Stimulated activated CD4-positive, alpha-beta T cell treated with anti-CD3 and anti-CD28 coated beads, Interleukin-15, amount 100 ng/mL, for 1 hour (primary cell): ENCODE data around the gene DSG3.

Experiments
- DNase-seq, 2 donors: peaks; one replicate each; pipeline ENCODE4 v3.0.0-alpha.2; 2020; ENCODE audit warnings: low read depth in 1 of 2, low spot score in 1 of 2

The DSG3 gene, protein sequence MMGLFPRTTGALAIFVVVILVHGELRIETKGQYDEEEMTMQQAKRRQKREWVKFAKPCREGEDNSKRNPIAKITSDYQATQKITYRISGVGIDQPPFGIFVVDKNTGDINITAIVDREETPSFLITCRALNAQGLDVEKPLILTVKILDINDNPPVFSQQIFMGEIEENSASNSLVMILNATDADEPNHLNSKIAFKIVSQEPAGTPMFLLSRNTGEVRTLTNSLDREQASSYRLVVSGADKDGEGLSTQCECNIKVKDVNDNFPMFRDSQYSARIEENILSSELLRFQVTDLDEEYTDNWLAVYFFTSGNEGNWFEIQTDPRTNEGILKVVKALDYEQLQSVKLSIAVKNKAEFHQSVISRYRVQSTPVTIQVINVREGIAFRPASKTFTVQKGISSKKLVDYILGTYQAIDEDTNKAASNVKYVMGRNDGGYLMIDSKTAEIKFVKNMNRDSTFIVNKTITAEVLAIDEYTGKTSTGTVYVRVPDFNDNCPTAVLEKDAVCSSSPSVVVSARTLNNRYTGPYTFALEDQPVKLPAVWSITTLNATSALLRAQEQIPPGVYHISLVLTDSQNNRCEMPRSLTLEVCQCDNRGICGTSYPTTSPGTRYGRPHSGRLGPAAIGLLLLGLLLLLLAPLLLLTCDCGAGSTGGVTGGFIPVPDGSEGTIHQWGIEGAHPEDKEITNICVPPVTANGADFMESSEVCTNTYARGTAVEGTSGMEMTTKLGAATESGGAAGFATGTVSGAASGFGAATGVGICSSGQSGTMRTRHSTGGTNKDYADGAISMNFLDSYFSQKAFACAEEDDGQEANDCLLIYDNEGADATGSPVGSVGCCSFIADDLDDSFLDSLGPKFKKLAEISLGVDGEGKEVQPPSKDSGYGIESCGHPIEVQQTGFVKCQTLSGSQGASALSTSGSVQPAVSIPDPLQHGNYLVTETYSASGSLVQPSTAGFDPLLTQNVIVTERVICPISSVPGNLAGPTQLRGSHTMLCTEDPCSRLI

DNA sequence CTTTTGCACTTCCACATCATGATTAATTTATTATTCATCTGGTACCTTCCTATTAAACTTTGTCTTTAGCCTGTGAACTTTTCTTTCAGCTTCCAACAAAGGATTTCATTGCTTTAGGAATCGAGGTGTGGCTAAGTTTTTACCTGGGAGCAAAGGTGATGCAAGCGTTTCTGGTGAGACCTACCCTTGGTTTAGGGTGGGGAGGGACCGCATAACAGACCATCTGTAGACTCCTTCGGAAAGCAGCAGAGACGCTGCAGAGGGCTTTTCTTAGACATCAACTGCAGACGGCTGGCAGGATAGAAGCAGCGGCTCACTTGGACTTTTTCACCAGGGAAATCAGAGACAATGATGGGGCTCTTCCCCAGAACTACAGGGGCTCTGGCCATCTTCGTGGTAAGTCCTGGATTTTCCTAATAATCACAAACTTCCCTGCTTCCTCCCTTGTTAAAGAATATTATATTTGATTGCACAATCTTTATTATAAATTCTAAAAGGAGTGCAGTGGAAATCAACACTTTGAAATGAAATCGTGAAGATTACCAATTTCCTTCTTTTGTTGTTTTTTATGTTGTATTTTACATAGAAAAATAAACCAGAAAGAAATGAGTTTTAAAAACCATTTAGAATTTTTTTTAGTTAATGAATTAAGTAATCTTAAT lies at the start of gene DSG3:
TSS of gene DSG3 (plus strand) at position 212 of the 662 bp plus-strand sequence. CDS start at position 349, 137 bp downstream.
- no peak for DNase-seq

DNA sequence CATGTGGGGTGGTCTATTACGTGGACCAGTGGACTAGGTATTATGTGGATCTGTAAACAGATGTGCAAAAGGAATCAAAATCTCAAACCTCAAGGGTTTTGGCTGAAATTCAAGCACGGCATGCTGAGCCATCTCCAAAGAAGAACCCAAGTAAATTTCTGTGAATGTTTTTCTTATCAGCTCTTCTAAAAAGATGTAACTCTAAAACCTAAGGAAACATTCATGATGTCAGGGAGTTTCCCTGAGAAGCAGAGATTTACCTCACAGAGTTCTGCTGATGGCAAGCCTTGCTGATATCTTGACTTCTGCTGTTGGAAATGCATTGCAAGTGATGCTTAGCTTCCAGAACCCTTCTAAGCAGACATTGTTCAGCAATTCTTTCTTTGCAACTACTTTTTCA lies 49.4 kb upstream of the DSG3 start:
- DNase-seq = no peak

DNA sequence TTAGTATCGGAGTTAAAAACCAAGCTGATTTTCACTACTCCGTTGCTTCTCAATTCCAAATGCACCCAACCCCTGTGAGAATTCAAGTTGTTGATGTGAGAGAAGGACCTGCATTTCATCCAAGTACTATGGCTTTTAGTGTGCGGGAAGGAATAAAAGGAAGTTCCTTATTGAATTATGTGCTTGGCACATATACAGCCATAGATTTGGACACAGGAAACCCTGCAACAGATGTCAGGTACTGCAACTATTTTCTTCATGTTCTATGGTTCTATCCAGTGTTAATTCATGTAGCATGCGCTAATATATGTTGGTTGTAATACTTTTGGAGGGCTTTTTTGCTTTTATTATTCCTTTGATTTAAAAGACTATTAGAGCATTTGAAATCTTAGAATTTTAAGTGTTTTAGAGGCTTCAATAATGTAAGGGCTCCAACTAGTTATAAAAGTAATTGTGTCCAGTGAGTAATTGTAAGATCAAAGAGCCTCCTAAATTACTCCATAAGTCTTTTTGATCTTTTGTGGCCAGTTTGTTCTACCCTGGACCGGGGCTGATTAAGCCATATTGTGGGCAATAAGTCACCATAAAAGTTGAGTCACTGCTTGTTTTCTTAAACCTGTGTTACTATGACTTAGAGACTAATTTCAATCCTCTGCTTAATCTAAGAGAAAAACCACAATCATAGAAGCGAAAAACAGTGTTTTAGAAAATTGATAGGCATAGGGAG lies 48.1 kb upstream of the DSG3 start:
- DNase-seq = no peak

DNA sequence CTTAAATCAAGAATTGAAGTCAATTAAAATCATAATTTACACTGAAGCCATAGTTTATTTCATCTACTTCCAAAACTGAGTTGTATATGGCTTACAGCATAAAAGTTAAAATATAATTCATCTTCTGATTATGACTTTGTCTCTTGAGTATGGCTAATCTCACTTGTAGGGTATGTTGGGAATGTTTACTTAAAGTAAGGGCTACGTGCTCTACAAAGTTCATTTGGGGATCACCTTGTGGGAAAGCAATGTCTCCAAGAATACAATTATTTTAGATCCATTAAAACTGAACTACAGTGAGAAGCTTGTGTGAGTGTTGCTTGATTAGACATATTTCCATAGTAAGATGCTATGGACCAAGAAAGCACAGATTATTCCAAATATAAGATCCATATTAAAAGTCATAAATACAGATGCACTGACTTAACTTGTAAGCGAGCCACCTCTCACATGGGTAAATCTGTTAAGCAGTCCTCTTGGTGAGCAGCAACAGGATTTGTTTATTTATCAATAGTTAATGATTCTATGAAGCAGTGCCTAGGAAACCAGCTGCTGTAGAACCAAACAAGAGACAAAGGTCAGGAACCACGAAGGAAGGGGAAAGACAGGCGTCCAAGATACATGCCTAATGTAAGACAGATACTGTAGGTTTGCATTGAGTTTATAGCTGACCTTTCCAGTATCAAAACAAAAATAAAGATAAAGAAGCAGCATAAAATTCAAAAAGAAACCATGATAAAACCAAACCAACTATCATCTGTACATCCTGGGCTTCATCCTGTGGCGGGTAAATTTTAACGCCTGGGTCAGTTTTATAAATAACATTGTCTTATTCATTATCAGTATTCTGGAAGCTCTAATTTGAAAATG lies 46.1 kb upstream of the DSG3 start:
- DNase-seq = no peak

DNA sequence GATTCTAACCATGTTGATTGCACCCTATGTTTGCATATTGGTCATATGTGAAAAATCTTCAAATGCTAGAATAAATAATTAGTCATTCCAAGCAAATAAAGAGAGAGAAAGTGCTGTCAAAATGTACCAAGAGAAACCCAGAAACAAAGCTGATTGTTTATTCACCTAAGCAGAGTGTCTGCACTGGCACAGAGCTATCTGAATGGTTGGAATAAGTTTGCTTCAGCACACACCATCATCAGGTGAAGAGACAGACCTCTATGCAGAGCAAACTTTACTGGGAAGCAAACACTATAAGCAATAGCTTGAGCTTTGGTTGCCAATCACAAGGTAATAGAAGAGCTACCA lies 45.5 kb upstream of the DSG3 start:
- DNase-seq = no peak

DNA sequence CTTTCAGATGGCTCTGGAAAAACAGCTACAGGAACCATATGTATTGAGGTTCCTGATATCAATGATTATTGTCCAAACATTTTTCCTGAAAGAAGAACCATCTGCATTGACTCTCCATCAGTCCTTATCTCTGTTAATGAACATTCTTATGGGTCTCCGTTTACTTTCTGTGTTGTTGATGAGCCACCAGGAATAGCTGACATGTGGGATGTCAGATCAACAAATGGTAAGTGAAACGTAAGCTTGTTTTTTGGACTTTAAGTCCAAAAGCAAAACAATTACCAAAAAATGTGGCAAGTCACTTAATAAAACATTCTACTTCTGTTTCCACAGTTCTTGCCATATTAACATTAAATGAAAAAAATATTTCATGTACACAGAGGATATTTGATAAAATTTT lies 44.1 kb upstream of the DSG3 start:
- DNase-seq = no peak

DNA sequence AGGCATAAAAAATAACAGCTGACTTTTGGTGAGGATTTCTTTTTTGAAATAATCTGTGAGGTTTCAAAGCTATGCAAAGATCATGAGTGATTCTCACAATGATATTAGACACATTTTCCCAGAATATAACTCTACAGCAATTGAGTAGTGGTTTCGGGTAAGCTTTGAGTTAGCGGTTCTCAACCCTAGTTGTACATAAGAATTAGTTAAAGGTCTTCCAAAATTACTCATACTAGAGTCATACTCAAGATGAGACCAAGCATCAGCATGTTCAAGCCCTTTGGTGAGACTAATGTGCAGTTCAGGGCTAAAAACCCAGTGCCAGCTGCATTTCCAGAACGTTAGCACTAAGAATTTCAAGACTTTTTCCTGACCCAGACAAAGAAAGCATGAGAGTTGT lies 39.9 kb upstream of the DSG3 start:
- no peak for DNase-seq

DNA sequence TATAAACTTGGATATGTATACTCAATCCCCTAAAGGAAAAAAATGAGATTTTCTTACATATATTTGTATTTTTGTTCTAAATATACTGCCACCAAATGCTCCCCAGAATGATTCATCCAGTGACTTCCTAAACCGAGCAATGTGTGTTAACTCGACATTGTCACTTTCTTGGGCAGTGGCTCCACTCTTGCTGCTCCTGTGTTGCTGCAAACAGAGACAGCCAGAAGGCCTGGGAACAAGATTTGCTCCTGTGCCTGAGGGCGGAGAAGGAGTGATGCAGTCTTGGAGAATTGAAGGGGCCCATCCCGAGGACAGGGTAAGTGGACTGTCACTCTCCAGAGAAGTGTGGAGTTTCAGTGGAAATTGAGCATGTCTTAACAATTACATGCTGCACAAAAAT lies 38.3 kb upstream of the DSG3 start:
- DNase-seq = no peak

DNA sequence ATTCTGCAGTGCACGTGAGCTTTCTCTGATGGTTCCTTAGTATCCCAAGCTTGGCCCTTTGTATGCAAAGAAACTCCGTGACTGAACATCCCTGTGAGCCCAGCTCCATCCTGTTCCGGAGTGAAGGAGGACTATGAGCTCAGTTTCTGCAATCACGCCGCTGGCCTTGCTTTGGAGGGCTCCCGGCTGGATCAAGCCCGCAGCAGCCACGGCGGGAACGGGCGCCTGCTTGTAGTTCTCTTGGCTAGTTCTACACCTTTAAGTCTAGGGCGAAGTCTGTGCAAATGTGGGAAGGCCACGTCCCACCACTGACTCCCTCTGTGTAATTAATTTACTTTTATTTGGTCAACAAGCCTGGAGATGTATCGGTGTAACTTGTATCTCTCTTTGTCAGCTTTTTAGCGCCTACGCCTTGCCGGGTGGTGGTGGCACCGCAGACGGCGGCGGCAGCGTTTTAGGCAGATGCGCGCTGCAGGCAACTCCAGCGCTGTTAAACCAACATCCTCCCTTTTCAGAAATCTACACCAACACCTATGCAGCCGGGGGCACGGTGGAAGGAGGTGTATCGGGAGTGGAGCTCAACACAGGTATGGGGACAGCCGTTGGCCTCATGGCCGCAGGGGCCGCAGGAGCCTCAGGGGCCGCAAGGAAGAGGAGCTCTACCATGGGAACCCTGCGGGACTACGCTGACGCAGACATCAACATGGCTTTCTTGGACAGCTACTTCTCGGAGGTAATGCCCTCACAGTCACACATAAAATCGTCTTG lies 36.6 kb upstream of the DSG3 start:
- DNase-seq = no peak

DNA sequence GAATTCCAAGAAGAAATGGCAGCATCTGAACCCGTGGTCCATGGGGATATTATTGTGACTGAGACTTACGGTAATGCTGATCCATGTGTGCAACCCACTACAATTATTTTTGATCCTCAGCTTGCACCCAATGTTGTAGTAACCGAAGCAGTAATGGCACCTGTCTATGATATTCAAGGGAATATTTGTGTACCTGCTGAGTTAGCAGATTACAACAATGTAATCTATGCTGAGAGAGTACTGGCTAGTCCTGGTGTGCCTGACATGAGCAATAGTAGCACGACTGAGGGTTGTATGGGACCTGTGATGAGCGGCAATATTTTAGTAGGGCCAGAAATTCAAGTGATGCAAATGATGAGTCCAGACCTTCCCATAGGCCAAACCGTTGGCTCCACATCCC lies 34.4 kb upstream of the DSG3 start:
- no peak for DNase-seq

DNA sequence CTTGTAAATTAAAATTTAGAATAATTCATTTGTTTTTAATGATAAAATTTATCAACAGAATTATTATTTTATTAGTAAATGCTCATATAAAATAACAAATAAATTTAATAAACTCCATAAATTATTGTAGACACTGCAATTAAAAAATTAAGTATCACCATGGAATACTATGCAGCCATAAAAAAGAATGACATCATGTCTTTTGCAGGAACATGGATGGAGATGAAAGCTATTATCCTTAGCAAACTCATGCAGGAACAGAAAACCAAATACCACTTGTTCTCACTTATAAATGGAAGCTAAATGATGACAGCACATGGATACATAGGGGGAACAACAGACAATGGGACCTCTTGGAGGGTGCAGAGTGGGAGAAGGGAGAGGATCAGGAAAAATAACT lies 29.7 kb upstream of the DSG3 start:
- no peak for DNase-seq

DNA sequence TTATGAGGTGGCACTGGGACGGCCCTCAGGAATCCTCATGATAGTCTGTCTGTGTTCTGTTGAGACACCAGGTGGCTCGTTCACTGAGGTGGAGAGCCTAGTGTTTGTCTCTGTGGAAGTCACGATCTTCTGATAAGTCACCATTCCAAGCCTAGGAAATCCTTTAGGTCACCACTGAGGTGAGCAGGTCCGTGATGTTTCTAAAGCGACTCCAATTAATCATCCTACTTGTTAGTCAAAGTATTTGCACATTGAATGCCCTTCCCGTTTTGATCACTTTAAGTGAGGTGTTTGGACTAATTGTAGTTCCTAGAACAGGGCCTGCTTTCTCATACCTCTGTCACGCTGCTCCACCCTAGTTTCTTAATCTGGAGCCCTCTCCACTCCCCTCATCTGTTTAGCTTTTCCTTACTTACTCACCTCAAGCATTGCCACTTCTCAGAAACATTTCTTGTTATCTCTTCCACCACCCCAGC lies 28.0 kb upstream of the DSG3 start:
- DNase-seq = no peak

DNA sequence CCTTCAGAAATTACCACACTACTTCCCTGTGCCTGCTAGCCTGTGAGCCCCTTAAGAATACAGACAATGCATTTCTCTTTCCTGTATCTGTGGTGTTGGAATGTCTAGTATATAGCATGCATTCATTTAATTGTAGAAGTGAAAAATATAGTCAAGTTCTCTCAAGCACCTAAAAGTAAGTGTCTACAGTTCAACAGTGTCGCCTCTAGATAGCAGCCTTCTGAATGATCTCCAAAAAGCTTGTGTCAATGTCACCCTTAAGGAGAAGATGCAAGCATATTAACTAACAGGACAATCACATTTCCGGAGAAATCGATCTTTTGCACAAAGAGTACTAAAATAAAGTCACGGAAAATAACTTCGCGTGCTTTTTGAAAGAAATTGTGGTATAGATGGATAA lies 27.5 kb upstream of the DSG3 start:
- DNase-seq = no peak

DNA sequence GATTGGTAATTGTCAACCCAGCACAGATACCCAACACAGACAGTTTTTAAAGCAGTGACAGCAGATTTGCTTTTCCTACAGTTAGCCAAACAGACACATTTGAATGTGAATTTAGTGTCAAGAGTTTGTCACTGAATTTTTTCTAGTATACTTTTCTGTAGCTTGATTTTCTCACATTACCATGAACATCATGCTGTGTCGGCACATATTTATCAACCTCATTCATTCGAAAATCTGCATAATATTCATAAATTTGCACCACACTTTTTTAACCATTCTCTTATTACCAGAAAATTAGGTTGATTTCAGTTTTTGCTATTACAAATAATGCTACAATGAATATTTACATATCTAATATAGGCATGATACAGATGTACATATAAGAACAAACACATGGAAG lies 27.0 kb upstream of the DSG3 start:
- no peak for DNase-seq

DNA sequence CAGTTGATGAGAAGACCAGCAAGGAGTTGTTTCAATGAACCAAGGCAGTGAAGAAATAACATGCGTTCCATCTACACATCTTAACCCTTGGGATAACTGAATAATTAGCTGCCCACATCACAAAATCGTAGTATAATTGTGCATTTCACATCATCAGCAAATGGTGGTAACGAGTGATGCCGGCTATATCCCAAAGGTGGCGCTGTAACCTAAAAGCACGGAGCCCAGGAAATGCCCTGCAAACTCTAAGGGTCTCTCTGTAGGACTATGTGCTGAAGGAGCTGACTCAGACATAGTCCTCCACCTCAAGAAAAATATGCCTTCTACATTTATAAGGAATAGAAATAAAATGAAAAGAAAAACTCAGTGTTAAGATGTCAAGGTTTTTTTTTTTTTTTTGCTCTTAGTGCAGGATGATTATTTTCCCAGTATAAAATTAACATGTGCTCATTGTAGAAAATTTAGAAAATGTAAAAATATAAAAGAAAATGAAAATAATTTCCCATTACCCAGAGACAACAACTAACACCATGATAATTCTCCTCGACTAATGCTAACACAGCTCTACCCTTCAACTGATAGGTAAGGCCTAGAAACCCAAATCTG lies 23.1 kb upstream of the DSG3 start:
- no peak for DNase-seq

DNA sequence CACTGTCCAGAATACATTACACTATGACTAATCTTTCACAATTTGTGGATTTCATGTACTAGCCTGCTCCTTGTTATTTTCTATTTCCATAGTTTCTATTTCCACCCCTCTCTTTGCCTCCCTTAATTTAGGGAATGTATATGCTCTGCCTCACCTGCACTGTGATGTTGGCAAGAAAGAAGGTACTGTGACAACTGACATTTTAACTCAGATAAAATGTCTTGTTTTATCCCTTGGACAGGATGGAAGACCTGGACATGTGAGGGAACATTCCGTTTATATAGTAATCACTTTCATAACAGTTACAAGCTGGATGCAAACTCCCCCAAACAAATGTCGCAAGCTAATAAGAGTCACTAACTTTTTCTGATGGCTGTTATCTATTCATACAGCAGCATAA lies 21.5 kb upstream of the DSG3 start:
- no peak for DNase-seq

DNA sequence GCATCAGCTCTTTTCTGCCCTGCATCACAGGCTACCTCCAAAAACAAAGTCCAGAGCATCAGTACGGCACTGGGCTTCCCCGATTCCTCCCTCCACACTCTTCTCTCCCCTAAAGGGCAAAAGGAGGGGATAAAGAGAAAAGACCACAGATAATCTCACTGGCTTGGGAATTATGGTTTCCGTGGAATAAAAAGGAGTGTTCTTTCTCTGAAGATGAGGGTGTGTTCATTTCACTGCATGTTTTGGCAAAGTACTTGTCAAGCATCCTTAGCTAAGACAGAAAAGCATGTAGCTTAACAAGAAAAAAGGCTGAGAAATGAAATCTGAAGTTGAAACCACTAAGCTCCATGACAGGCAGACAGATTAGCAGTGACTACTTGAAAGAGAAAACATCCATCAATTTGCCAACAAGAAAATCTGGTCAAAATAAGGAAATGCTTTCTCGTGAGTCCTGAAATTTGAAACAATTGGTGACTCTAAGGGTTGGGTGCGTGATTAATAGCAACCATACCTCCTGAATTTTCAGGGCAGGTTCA lies 20.6 kb upstream of the DSG3 start:
- DNase-seq = no peak

DNA sequence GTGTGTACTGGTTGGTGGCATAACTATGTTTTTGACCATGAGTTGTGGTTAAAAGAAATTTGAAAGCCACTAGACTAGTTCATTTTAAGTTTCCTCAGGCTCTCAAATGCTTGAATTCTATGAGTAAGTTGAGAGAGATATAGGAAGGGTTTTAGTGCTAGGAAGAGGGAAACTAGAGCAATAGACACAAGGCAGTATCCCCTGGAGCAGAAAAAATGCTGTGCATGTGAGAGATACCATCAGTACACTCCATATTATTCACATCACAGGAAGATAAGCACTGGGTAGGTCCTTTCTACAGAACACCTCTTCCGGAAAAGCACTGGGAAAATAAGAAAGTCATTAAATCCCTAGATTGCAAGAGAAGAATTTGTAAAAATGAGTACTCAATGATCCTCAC lies 19.3 kb upstream of the DSG3 start:
- DNase-seq = no peak

DNA sequence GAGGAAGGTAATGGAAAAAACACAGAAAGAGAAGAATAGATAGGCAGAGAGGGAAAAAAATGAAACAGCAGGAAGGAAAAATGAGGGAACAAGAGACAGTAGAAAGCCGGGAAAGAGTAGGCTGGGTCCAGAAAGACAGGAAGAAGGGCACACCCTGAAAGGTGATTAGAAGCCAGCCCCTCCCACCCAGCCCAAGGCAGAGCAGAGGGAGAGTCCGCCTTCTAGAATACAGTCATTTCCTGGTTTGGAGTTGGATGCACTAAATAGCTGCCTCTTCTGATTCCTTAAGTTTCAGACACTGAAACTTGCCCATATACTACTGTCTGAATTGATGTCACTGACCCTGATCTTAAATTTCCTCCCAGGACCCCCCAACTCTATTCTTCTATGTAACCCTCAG lies 17.9 kb upstream of the DSG3 start:
- no peak for DNase-seq
